ENCODE measurements around the gene INPP5A.

Gene INPP5A

DNA sequence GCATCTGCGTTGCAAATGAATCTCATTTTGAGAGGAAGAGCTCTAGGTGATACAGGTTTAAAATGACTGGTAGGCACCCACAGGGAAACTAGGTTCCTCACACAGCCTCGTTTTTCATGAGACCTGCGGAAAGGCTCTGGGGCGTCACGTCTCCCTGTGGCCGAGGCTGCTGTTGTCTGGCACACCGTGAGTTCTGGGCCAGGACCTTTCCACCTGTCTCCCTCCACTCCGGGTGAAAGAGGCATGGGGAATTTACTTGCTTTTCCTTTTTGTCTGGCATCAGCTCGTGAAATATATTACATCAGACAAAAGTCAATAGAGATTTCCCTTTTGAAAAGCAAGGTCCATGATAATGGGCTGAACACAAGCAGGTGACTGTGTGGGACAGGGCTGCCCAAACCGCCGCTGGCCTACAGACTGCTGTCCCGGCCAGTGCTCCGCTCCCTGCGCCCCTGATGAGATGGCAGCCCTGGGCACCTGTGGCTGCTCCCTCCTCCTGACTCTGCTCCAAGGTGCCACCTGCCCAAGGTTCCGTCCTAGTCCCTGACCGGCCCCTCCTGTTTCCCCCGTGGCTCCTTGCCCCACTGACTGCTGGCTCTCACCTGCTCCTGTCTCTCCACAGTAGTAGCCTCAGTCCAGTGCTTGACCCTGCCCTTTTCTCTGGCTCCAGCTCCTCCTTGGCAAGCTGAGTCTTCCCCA is 138.8 kb downstream of the INPP5A start:
- ATAC-seq = no peak
- no peak for TF ChIP-seq ZNF565 (CRISPR knock-in tag; conservative IDR thresholded peaks at IDR 0.05; ENCODE audit: low read depth)
- TF ChIP-seq ZNF8 (CRISPR knock-in tag; IDR thresholded peaks at IDR 0.05) = no peak
- no peak for TF ChIP-seq ZNF70 (CRISPR knock-in tag; IDR thresholded peaks at IDR 0.05)
- no peak for TF ChIP-seq ZFP3 (CRISPR knock-in tag; IDR thresholded peaks at IDR 0.05)
- TF ChIP-seq, protein P1, sequence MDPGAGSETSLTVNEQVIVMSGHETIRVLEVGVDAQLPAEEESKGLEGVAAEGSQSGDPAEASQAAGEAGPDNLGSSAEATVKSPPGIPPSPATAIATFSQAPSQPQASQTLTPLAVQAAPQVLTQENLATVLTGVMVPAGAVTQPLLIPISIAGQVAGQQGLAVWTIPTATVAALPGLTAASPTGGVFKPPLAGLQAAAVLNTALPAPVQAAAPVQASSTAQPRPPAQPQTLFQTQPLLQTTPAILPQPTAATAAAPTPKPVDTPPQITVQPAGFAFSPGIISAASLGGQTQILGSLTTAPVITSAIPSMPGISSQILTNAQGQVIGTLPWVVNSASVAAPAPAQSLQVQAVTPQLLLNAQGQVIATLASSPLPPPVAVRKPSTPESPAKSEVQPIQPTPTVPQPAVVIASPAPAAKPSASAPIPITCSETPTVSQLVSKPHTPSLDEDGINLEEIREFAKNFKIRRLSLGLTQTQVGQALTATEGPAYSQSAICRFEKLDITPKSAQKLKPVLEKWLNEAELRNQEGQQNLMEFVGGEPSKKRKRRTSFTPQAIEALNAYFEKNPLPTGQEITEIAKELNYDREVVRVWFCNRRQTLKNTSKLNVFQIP (CRISPR knock-in tag; IDR thresholded peaks at IDR 0.05; ENCODE audit: borderline replicate concordance, low read depth) = no peak
- TF ChIP-seq, protein P2, sequence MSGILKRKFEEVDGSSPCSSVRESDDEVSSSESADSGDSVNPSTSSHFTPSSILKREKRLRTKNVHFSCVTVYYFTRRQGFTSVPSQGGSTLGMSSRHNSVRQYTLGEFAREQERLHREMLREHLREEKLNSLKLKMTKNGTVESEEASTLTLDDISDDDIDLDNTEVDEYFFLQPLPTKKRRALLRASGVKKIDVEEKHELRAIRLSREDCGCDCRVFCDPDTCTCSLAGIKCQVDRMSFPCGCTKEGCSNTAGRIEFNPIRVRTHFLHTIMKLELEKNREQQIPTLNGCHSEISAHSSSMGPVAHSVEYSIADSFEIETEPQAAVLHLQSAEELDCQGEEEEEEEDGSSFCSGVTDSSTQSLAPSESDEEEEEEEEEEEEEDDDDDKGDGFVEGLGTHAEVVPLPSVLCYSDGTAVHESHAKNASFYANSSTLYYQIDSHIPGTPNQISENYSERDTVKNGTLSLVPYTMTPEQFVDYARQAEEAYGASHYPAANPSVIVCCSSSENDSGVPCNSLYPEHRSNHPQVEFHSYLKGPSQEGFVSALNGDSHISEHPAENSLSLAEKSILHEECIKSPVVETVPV (CRISPR knock-in tag; IDR thresholded peaks at IDR 0.05) = no peak
- TF ChIP-seq, protein P3, sequence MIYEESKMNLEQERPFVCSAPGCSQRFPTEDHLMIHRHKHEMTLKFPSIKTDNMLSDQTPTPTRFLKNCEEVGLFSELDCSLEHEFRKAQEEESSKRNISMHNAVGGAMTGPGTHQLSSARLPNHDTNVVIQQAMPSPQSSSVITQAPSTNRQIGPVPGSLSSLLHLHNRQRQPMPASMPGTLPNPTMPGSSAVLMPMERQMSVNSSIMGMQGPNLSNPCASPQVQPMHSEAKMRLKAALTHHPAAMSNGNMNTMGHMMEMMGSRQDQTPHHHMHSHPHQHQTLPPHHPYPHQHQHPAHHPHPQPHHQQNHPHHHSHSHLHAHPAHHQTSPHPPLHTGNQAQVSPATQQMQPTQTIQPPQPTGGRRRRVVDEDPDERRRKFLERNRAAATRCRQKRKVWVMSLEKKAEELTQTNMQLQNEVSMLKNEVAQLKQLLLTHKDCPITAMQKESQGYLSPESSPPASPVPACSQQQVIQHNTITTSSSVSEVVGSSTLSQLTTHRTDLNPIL (CRISPR knock-in tag; IDR thresholded peaks at IDR 0.05; ENCODE audit: low read depth) = no peak
- no peak for TF ChIP-seq PPARA (CRISPR knock-in tag; IDR thresholded peaks at IDR 0.05; ENCODE audit: borderline replicate concordance)
- no peak for TF ChIP-seq ZC3H10 (CRISPR knock-in tag; IDR thresholded peaks at IDR 0.05)
- no peak for TF ChIP-seq ZFP30 (CRISPR knock-in tag; IDR thresholded peaks at IDR 0.05)
- TF ChIP-seq ISL1 (CRISPR knock-in tag; IDR thresholded peaks at IDR 0.05) = no peak
- no peak for TF ChIP-seq ESRRG (CRISPR knock-in tag; IDR thresholded peaks at IDR 0.05)
- TF ChIP-seq SNAI2 (CRISPR knock-in tag; IDR thresholded peaks at IDR 0.05) = no peak

DNA sequence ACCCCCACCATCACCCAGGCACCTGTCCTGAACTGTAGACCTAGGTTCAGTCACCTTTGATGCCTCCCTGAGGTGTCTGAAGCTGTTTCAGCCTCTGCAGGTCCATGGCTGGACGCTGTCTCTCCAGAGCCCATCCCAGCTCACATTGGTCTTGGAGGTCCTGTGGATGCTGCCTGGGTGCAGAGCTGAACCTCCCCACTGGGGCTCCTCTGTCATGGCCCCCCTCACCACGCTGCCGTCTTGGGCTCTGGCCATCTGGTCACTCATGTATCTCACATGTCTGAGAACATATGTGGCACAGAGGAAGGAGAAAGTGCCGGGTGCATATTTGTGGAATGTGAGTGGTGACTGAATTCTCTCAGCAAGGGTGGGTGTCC is 139.5 kb downstream of the INPP5A start:
- ATAC-seq = no peak
- TF ChIP-seq ZFP30 (CRISPR knock-in tag; IDR thresholded peaks at IDR 0.05) = no peak
- TF ChIP-seq ZNF565 (CRISPR knock-in tag; conservative IDR thresholded peaks at IDR 0.05; ENCODE audit: low read depth) = no peak
- TF ChIP-seq SNAI2 (CRISPR knock-in tag; IDR thresholded peaks at IDR 0.05) = no peak
- TF ChIP-seq ARNTL (CRISPR knock-in tag; IDR thresholded peaks at IDR 0.05; ENCODE audit: borderline replicate concordance, low read depth) = no peak
- no peak for TF ChIP-seq ZFP3 (CRISPR knock-in tag; IDR thresholded peaks at IDR 0.05)
- TF ChIP-seq OSR1 (CRISPR knock-in tag; IDR thresholded peaks at IDR 0.05) = no peak
- TF ChIP-seq CSDC2 (CRISPR knock-in tag; IDR thresholded peaks at IDR 0.05) = no peak
- TF ChIP-seq, protein P4, sequence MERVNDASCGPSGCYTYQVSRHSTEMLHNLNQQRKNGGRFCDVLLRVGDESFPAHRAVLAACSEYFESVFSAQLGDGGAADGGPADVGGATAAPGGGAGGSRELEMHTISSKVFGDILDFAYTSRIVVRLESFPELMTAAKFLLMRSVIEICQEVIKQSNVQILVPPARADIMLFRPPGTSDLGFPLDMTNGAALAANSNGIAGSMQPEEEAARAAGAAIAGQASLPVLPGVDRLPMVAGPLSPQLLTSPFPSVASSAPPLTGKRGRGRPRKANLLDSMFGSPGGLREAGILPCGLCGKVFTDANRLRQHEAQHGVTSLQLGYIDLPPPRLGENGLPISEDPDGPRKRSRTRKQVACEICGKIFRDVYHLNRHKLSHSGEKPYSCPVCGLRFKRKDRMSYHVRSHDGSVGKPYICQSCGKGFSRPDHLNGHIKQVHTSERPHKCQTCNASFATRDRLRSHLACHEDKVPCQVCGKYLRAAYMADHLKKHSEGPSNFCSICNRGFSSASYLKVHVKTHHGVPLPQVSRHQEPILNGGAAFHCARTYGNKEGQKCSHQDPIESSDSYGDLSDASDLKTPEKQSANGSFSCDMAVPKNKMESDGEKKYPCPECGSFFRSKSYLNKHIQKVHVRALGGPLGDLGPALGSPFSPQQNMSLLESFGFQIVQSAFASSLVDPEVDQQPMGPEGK (CRISPR knock-in tag; IDR thresholded peaks at IDR 0.05; ENCODE audit: borderline replicate concordance) = no peak
- TF ChIP-seq TOX (CRISPR knock-in tag; IDR thresholded peaks at IDR 0.05; ENCODE audit: borderline replicate concordance) = no peak
- TF ChIP-seq, protein P3 (CRISPR knock-in tag; IDR thresholded peaks at IDR 0.05; ENCODE audit: low read depth) = no peak
- TF ChIP-seq, protein P1 (CRISPR knock-in tag; IDR thresholded peaks at IDR 0.05; ENCODE audit: borderline replicate concordance, low read depth) = no peak
- no peak for TF ChIP-seq TCF4 (CRISPR knock-in tag; IDR thresholded peaks at IDR 0.05; ENCODE audit: borderline replicate concordance)
- no peak for TF ChIP-seq PPARA (CRISPR knock-in tag; IDR thresholded peaks at IDR 0.05; ENCODE audit: borderline replicate concordance)
- no peak for TF ChIP-seq ZNF8 (CRISPR knock-in tag; IDR thresholded peaks at IDR 0.05)
- TF ChIP-seq ZC3H10 (CRISPR knock-in tag; IDR thresholded peaks at IDR 0.05) = no peak
- no peak for TF ChIP-seq ISL1 (CRISPR knock-in tag; IDR thresholded peaks at IDR 0.05)

All from SK-N-SH treated with all-trans-retinoic acid at 6 μM for 48 hours (cell line).